GM19468 (cell line): Measurements from ENCODE around the gene TTC28.

Experiments used
- ATAC-seq: cut with Tn5 transposase; IDR thresholded peaks from one replicate; pipeline ENCODE4 v1.9.1; 2021; ENCODE audit warnings: mild to moderate bottlenecking, moderate library complexity, moderate number of reproducible peaks; ENCODE audit not compliant: unreplicated experiment; ENCODE audit errors: extremely low read depth

Gene TTC28

DNA sequence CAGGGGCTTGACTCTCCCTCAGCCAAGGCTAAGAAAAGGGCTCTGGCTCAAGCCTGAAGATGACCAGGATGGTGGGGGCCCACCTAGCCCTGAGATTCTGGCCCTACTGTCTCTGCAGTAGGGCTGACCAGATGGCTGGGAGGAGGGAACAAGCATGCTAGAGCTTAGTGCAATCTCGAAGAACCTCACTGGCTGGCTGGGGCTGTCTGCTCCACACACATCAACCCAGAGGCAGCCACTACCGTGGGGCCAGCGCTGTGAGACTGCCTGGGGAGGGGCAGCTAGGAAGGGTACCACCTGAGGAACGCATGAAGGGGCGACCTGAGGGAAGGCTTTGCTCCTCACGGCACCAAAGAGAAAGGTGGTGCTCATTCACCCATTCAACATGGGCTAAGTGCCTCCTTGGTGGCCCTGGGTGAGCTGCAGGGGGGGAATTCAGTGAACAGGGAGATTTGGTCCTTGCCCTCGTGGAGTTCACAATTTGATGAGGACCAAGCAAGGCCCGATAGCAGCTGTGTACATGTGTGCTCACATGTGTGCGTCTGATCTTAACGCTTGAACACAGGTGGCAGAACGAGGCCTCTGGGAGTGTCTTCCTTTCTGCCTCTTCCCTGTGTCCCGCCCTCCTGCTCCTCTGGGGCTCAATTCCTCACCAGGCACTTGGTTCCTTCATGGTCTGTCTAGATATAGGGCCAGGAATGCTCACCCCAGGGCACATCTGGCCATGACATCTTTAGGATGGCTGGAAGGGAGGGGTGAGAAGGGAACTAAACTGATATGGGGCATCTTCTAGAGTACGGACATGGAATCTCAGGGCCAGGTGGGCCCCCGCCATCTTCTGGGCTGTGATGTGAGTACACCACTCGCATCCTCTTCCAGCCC lies 658.3 kb downstream of the TTC28 start:
- no peak for ATAC-seq

DNA sequence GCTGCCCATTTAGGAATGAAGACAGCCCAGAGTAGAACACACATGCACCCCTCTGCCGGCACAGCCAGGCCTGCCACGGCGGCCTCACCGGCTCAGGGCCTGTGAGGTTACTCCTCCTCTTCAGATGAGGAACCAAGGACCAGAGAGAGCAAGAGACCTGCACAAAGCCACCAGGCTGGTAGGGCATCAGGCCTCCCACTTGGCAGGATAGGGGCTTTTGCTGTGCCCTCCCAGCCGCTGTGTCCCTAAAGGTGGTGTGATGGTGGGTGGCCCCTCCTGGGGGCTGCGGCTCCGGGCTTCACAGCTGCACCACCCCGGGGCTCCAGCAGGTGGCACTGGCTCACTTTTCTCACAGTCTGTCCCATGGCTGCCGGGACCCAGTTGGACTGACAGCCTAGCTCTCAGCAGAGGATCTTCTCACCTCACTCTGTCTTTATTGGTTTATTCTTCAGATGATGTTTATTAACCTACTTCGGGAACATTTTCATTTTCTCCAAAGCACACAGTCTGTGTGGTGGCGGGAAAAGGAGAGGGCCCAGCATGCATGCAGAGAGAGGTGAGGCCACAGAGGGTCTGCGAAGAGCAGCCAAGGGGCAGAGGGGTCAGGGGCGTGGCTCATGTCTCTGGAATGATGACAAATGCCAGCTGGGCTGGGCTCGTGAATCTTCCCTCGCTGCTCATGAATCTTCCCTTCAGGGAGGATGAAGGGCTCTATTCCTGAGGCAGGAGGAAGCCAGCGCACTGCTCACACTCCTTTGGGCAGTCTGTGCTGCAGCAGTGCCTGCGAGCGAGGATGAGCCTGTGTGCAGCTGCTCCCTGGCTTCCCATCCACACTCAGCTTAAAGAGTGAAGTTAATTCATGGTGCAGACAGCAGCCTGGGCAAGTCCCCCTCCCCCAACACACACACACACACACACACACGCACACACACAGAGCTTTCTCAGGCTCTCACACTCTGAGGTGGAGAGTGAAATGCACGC lies 659.5 kb downstream of the TTC28 start:
- ATAC-seq = no peak

DNA sequence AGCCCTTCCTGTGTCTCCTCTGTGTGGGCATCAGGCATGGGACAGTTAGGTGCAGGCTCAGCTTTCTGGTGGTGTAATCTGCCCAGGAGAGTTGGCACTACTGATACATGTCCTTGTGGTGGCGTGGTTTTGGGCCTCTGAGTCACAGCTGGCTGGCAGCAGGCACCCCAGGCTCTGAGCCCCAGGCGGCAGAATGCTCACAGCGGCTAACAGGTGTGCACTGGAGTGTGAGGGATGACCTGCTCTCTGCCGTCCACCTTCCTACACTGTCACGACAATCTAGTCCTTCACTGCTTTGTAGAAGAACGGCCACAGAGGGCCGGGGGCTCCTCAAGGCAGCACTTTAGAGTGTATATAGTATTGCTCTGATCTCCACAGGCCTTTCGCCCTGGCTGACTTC lies 660.3 kb downstream of the TTC28 start:
- ATAC-seq = no peak

DNA sequence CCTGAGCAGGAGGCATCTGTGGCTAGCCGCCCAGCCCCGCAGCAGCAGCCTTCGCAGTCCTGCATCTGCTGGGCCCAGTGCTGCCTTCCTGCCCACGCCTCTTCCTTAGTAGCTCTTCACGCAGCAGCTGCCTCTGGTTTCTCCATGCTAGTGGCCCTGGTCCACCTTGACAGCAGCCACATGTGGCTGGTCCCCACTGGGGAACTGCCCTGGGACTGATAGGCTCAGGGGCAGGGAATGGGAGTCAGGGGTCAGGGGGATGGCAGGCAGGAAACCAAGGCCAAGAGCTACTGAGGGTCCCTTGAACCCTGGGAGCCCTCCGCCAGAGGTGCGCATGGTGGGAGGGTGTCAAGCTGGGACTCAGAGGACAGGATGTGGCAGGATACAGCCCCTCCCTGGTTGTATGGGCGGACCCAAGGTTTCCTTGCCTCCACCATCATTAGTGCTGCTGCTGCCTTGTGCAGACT lies 661.1 kb downstream of the TTC28 start:
- ATAC-seq = no peak

DNA sequence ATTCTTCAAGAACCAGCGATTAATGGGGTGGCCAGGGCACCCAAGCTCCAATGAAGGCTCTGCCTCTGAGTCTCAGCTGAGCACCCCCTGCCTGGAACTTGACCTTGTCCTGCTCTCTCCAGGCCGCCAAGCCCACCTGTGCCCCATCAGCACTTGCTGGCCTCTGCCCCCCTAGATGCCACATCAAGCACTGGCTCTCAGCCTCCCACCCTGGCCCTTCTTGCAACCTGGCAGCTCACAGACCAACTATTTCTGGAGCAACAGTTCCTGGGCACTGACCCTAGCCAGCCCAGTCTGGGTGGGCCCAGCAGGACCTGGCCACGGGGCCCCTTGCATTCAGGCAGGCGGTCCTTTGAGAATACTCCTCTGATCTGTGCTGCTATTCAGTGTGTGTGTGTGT lies 661.8 kb downstream of the TTC28 start:
- ATAC-seq = no peak

DNA sequence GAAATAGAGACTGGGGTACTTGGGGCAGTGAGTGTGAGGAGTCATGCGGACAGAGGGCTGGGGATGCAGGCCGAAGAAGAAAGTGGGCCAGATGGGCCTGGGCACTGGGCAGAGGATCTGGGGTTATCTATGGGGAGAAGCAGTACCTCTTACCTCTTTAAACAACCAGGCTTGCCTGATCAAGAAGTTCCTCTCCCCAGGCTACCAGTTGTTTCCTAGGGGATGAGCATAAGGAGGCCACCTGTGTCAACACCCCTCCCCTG lies 662.2 kb downstream of the TTC28 start:
- ATAC-seq = no peak

DNA sequence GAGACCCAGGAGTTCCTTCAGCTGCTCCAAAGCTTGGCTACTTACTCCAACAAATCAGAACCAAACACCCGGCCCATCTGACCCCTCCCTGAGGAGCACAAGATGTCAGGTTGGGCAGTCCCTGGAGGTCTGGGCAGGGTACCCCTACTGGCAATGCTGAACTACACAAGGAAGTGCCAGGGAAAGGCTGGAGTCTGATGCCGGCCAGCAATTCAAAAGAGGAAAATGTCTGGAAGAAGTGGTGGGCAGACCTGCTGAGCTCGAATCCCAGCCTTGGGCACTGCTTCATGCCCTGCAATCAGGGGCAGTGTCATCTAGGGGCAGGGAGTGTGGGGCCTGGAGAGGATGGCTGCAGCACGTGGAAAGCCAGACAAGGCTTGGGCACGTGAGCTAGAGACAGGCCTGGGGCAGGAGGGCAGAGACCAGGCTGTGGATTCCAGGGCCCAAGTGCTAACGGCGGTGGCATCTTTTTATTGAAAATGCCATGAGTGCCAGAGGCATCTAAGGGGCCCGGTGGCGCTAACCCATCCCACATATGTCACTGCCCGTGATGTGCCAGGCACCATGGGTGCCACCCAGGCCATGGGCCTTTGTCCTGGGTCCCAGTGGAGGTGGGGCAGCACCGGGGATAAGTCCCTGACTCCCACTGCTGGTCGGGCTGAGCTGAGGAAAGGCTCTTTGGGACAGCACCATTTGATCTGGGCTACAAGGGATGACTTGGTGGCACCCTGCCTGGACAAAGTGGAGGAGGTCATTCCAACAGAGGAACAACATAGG lies 662.7 kb downstream of the TTC28 start:
- ATAC-seq = no peak

DNA sequence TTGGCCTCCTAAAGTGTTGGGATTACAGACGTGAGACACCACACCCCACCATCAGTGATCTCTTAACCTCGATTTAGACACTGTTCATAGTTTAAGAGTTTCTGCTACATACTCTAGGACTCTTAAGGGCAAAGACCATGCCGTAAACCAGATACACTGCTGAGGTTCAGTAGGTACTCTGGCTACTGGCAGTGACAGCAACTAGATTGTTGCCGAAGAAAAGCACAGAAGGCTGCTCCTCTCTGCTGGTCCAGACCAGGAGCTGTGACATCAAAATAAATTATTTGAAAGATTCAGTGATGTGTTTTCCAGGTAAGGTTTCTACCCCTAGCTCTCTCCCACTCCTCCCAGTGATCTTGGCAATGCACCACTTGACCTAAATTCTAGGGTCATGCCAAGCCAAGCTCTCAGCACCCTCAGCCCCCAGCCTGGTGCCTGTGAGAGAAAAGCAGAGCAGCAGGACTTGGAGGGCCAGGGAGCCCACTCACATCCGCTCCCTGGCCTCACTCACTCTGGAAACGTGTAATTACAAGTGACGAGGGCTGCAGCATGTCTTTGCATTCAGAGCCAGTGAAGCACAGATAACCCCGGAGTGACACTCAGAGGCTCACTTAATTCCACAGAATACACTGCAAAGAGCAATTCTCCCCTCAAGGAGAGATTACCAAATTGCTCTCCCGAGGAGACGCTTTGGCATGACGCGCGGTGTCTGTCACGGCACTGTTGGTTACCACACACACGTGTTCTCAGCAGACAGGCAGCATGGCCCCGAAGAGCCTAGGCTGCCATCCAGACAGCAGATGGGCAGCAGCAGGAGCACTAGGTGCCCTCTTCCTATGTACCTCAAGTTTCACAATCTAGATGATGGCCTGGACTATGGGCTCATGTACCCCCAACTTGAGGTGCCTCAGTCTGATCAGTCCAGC lies 663.7 kb downstream of the TTC28 start:
- no peak for ATAC-seq

DNA sequence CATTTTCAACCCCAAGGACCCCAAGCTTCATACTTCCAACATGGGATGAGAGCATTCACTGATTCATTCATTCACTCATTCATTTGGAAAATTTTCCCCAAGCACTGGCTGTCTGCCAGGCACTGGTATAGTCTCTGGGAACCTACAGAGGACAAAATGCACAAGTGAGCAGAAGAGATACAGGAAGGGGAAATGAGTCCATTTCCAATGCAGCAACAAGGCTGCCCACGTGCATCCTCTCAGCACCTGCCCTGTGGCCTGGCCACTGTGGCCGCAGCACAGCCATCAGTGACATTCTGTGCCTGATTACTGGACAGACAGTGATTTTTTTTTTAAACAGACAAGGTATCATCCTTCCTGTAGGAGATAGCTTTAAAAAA lies 664.6 kb downstream of the TTC28 start:
- ATAC-seq = no peak

DNA sequence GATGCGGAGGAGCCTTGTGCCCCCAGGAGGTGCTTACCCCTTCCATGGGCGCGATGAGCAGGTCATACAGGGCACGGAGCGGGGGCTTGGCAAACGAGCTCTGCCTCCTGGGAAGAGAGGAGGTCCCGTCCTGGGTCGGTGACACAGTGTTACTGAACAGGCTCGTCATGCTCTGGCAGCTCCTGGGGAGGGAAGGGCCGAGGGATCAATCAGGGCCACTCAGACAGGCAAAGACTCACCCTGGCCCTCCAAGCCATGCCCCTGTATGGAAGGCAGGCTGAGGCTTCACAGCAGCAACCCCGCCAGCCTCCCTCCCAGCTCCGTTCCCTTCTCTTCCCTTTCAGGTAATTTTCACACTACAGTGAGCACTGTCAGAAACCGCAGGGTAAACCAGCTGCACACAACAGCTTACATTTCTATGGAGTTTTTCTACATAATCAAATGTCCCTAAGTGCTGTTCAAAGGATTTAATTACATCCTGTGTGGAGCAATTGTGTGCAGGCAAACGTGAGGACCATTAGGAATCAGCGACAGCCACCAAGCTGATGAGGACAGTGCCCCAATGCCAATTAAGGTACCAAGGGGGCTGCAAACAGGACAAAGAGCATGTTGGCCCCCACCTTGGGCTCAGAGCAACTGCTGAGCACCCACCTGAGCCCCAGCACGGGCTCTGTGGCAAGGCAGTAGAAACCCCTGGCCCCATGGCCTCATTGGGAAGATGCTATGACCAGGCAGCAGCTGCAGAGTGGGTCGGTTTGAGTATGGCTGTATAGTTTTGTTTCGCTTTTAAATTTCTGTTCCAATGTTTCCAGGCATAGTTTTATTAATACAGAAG lies 665.2 kb downstream of the TTC28 start:
- no peak for ATAC-seq

DNA sequence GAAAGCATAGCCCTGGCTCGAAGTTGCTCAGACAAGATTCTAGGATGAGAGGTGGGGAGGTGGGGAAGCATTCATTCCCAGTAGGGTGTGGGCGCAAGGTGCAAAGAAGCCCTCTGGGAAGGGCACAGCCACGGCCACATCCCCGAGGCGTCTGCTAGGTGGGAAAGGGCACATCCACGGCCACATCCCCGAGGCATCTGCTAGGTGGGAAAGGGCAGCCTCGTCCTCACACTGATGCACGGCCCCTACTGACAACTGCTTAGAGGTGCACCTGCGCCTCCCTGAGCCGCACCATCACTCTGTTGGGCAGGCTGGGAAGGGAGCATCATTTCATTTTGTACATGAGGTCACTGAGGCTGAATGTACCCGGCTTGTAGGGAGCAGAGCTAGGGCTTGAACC lies 666.0 kb downstream of the TTC28 start:
- no peak for ATAC-seq

DNA sequence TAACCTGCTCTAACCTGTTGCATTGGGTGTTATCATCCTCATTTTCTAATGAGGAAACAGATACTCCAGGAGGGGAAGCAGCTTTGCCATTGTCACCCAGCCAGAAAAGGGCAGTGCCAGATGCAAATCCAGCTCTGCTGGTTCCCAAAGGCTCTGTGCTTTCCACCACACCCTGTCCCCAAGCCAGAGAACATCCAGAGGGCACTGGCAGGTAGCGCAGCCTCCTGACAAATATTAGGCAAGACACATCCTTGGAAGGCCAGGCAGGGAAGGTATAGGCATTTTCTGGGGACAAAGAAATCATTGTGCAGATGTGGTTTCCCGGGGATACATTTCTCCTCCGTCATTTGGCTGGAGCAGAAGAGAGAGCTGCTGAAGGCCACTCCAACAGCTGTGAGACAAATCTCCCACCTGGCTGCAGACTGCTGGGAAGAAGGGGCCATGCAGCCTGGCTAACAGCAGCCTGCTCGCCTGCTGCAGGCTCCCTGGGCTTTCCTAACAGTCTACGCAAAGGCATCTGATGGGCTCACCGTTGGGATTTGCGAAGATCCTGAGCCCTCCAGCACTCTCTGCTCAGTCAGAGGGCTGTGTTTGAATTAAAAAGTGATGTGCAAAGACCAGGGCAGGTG lies 666.7 kb downstream of the TTC28 start:
- ATAC-seq = no peak

DNA sequence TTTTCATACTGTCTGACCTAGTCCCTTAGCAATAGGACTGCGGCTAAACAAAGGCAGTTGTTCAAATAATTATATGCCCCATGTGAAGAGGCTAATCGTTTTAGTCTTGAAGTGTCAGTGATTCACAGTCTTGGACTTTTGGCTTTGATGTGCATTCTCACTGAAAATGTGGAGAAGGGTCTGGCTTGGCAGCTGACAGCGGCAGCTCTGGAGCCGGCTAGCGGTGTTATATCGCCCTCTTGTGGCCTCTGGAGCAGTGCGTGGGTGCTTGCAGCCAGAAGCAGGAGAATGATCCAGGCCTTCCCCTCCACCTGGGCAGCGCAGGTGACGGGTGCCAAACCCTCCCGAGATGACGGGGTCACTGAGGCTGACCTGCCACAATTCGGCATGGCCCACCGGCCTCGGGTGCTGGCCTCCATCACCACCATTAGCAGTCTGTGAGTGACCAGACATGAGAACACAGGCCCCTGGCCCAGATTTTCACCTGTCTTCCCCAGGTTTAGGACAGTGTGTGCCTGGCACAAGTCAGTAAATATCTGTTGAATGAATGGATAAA lies 670.3 kb downstream of the TTC28 start:
- ATAC-seq = no peak

DNA sequence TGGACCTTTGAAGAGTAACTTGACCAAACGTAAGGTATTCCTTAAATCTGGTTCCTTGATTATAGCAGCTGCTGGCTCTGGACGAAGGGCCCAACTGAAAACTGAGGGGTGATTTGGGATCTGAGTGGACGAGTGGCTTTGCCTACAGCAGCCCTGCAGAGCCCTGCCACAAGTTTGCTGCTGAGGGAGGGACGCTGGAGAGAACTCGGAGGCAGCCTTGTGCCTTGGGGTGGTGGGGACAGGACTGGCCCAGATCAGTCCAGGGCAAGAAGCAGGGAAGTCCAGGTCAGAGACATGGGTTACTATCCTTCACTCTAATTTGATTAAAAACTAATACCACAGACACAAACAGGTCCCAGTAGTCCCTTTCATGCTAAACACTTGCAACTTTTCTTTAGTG lies 671.0 kb downstream of the TTC28 start:
- no peak for ATAC-seq

DNA sequence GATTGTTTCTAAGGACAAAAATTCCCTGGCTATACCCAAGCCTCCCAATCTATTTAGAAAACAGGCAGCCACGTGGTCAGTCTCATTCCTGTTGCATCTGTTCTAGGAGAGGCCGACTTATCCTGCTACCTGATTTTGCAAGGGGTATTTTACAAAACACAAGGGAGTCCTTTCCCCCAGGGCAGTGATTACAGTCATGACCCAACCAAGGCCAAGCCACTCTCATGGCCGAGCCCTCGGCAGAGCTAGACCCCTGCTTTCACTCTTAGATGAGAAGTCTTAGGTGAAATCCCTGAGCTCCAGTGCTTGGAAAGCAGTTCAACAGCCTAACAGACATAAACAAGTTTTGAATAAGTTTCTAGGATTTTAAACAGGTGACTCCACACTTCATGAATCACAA lies 671.6 kb downstream of the TTC28 start:
- ATAC-seq = no peak

DNA sequence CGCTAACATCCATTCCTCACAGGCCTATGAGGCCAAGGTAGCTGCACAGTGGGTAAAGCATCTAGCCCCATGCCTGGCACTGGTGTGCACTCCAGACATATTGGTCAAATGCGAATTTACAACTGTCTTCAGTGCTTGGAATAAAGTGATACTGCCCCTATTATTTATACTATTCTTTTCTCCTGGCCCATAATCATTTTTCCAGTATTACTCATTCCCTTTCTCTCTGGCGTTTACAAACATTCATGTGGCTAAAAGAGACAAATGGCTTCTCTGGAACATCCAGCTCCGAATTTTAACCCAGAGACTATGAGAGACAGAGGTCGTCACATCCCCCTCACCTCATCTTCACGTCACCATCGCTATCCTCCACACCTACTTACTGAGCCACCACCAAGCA lies 673.4 kb downstream of the TTC28 start:
- no peak for ATAC-seq

DNA sequence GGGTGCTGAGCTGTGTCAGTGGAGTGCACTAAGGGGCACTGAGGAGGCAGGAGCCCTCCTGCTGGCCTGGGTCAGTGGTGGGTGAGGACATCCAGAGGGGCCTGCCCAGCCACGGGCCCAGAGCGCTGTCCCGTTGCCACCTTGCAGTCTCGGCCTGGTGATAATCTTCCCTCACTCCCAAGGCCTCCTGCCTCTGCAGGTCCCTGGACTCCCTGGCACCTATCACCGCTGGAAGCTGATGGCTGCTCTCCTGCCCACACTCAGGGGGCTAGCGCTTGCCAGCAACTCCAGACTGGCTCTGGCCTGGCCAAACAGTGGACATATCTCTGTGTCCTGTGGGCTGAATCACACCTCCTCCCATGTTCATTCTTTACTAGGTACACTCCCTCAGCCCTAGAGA lies 674.1 kb downstream of the TTC28 start:
- no peak for ATAC-seq

DNA sequence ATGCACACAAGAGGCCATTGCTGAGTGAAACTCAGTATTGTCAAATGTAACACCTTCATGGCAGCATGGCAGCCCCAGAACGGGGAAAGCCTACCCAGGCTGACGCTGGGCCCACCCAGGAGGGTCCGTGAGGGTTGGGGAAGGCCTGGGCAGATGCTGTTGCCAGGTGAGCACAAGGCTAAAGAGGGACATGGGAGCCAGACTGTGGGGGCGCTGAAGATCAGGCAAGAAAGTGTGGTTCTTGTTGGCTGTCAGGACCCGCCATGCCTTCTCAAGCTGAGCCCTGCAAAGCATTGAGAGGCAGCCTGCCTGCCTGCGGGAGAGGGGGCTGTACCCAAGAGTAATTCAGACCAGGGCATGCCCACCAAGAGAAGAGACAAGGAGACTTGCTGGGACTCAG lies 675.6 kb downstream of the TTC28 start:
- no peak for ATAC-seq
